ENCODE data around the gene BBS2.
"Not testable (repeated sequence)": the region's sequence is repeated elsewhere in the genome, so short reads cannot be mapped to it uniquely, and the experiment has no call there.

BBS2 gene

DNA sequence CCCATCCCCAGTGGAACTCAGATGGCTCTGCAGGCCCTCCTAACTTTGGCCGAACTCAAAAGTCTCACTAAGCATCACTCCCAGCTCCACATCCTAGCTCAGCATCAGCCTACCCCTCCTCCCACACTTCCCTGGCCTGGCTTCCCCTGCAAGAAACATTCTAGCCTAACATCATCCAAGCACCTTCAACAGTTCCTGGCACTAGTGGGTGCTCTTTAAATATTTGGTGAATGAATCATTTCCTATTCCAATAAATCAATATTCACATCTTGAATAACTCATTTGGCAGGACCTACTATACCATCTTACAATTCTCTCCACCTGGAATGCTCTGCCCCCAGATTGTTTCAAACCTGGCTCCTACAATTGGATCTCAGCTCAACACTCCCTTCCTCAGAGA lies 11.0 kb upstream of the BBS2 start:
- DNase-seq (ENCODE audit: low read depth in 2 of 2, low spot score in 1 of 2) = no peak

GRCh38 chr16:56525236-56525635 lies 5.4 kb upstream of the BBS2 start:
- no peak for DNase-seq (ENCODE audit: low read depth in 2 of 2, low spot score in 1 of 2)

- no peak for DNase-seq (ENCODE audit: low read depth in 2 of 2, low spot score in 1 of 2)
Observed at GRCh38 chr16:56520251-56520577, 390 bp upstream of the BBS2 start.

DNA sequence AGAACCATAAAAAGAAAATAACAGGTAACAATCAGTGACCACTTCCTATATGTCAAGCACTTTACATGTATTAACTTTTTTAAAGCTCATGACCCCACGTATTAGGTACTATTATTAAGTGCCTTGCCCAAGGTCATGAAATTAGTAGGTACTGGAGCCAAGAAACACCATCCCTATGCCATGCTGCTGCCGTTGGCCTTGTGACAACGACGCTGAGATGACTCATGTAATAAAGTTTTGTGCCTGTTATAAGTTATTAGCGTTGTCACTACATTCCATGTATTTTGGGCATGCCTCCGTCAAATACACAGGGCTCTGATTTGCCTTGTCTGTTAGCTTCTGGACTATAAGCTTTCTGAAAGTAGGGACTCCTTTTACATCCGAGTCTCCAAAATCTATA lies 1.4 kb downstream of the BBS2 start:
- no peak for DNase-seq (ENCODE audit: low read depth in 2 of 2, low spot score in 1 of 2)

DNA sequence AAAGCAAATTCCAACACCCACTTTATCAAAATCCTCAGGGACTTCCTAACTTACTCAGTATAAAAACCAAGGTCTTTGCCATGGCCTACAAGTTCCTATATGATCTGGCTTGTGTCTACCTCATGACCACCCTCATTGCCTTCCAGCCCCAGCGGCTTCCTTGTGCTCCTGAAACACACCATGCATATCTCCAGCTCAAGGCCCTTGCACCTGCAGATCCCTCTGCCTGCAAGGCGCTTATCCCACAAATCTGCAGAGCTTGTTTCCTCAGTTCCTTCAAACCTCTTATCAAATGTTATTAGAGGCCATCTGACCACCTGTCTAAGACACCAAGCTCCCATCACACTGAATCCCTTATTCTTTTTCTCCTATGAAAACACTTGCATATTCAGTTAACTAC lies 2.6 kb downstream of the BBS2 start:
- DNase-seq (ENCODE audit: low read depth in 2 of 2, low spot score in 1 of 2) = no peak

DNA sequence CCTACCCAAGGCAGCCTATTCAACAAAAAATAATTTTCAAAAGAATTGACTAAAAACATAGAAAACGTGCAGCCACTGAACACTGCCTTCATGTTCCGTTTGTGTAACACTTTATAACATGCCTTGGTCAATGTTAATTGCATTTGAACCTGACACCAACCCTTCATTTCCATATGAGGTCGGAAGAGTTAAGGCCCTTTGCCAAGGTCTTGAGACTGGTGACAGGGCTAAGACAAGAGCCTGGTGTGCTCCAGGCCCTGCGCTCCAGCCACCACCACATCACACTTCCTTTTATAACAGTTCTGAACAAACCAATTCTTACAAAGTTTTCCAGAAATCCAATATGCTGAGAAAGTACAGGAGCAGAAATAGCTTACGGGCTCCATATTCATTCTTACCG lies 4.2 kb downstream of the BBS2 start:
- DNase-seq (ENCODE audit: low read depth in 2 of 2, low spot score in 1 of 2) = no peak

- no peak for DNase-seq (ENCODE audit: low read depth in 2 of 2, low spot score in 1 of 2)
Observed at GRCh38 chr16:56514845-56515244, 5.0 kb downstream of the BBS2 start.

DNA sequence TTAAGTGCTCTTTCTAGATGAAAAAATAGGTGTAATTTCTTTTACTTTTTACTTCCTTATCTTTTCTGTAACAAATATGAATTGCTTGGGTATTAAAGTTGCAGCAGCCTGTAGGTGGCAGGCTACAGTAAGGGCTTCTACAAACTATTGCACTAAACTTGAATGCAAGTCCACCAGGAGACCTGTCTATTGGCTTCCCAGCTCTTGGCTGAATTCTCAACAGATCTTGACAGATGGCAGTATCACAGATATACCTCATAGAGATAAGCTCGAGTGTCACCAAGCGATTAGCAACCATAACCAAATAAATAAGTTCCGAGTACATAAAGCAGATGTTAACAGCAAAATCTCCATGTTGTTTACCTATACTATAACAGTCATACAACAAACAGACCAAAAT lies 5.9 kb downstream of the BBS2 start:
- DNase-seq (ENCODE audit: low read depth in 2 of 2, low spot score in 1 of 2) = no peak

- DNase-seq (ENCODE audit: low read depth in 2 of 2, low spot score in 1 of 2) = no peak
Observed at GRCh38 chr16:56513091-56513490, 6.7 kb downstream of the BBS2 start.

DNA sequence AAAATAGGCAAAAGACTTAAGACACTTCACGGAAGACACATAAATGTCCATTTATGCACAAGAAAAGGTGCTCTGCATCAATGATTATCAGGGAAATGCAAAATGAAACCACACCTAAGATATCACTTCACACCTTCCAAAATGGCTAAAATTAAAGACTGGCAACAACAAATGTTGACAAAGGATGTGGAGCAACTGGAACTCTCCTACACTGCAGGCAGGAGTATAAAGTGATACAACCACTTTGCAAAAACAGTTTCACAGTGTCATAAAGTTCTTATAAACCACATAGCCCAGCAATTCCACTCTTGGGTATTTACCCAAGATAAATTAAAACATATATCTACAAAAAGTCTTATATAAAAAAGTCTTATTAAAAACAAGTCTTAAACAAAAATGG lies 7.8 kb downstream of the BBS2 start:
- DNase-seq (ENCODE audit: low read depth in 2 of 2, low spot score in 1 of 2) = no peak

GRCh38 chr16:56510544-56510943 lies 9.3 kb downstream of the BBS2 start:
- no peak for DNase-seq (ENCODE audit: low read depth in 2 of 2, low spot score in 1 of 2)

DNA sequence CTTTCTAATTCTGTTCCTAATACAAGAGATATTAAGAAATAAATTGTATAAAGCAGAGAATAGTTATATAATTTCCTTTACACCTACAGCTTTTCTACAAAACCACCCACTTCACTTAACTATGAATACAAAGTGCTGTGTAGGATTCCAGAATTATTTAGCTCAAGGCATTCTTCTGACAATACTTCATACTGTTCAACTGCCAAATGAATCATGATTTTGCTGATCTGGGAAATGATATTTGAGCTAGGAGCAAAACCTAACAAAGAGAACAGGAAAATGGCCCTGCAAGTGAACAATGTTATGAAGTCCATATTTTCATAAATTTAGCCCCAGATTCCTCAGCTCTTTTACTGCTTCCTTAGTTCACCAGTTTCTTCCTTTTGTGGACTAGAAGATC lies 12.9 kb downstream of the BBS2 start:
- DNase-seq (ENCODE audit: low read depth in 2 of 2, low spot score in 1 of 2) = no peak

DNA sequence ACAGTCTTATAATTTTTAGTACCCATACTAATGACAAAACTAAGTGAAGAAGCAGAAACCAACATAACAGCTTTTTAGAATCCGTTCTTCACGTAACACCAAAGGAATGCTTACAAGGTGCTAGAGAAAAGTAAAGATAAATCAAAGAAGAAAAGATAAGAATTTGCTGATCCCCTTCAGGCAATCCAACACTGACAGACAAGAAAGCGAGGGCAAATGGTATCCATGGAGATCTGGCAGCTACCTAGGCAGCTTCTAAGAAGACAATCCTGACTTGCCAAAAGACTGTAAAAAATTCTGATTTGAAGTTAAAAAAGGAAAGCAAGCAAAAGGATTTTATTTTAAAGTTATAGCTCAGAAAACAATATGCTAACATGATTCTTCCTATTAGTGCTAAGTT lies 14.6 kb downstream of the BBS2 start:
- DNase-seq (ENCODE audit: low read depth in 2 of 2, low spot score in 1 of 2) = no peak

DNA sequence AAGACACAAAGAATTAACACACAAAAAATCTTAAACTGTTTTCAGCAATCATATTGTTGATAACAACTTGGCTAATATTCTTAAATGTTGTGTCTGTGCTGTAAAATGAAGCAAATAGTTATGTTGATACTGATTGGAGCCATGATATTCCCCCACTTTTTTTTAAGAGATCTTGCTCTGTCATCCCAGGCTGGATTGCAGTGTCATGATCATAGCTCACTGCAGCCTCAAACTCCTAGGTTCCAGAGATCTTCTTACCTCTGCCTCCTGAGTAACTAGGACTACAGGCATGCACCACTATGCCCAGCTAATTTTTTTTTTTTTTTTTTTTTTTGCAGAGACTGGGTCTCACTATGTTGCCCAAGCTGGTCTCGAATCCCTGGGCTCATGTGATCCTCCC lies 26.0 kb downstream of the BBS2 start:
- no peak for DNase-seq (ENCODE audit: low read depth in 2 of 2, low spot score in 1 of 2)

- no peak for DNase-seq (ENCODE audit: low read depth in 2 of 2, low spot score in 1 of 2)
Observed at GRCh38 chr16:56493126-56493525, 26.7 kb downstream of the BBS2 start.

- DNase-seq (ENCODE audit: low read depth in 2 of 2, low spot score in 1 of 2) = no peak
Observed at GRCh38 chr16:56491657-56492261, 28.1 kb downstream of the BBS2 start.

DNA sequence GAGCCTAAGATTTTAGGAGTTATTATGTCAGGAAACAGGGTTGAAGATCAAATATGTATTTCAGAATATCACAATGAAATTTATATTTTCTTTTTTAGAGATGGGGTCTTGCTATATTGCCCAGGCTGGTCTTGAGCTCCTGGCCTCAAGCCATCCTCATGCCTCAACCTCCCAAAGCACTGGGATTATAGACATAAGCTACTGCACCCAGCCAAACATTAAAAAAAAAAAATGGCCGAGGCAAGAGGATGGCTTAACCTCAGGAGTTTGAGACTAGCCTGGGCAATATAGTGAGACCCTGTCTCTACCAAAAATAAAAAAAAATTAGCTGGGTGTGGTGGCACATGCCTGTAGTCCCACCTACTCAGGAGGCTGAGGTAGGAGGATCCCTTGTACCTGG lies 31.0 kb downstream of the BBS2 start:
- not testable (repeated sequence) for DNase-seq (ENCODE audit: low read depth in 2 of 2, low spot score in 1 of 2)

DNA sequence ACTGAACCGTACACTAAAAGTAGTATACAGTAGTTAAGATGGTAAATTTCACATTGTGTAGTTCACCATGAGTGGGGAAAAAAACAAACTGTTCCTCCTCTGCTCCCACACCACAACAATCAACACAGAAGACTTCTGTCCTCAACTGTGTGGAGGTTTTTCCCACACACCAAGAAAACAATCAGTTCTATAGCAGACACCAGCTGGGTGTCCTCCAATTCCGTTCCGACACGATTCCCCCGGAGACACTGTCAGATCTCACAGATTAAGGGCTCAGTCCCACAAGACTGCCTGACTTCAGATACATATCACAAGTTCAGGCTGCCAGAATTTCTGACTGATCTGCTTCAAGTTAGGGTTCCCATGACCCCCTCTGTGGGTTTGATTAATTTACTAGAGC lies 31.8 kb downstream of the BBS2 start:
- no peak for DNase-seq (ENCODE audit: low read depth in 2 of 2, low spot score in 1 of 2)

DNA sequence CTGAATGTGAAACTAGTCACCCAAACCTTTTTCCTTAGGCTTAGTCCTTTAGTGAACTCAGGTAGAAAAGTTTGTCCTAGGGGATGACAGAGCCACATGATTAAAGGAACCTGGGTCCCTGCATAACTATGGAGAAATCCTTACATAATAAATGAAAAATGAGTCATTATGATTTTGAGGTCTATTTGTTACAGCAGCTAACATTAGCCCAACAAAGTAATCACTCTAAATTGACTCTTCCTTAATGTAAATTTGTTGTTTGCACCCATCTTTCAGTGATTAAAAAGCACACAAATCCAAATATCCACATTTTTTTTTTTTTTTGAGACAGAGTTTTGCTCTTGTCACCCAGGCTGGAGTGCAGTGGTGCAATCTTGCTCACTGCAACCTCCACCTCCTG lies 36.4 kb downstream of the BBS2 start:
- no peak for DNase-seq (ENCODE audit: low read depth in 2 of 2, low spot score in 1 of 2)

DNA sequence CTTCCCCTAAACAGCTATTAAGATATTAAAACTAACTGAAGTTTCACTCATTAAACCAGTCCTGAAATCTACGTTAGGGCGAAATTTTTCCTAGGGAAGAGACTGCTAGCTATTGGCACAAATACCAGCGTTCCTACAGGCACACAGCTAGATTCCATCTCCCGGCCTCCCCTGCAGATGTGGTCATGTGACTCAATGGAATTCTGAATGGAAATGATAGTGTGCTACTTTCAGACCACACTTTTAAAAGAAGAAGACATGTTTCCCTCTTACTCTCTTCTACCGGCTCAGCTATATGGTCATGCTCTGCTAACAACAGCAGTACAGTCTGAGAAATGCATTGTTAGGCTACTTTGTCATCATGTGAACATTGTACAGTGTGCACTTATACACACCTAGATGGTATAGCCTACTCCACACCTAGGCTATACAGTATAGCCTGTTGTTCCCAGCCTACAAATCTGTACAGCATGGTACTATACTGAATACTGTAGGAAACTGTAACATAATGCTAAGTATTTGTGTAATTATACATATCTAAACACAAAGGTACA lies 37.1 kb downstream of the BBS2 start:
- DNase-seq (ENCODE audit: low read depth in 2 of 2, low spot score in 1 of 2) = no peak

DNA sequence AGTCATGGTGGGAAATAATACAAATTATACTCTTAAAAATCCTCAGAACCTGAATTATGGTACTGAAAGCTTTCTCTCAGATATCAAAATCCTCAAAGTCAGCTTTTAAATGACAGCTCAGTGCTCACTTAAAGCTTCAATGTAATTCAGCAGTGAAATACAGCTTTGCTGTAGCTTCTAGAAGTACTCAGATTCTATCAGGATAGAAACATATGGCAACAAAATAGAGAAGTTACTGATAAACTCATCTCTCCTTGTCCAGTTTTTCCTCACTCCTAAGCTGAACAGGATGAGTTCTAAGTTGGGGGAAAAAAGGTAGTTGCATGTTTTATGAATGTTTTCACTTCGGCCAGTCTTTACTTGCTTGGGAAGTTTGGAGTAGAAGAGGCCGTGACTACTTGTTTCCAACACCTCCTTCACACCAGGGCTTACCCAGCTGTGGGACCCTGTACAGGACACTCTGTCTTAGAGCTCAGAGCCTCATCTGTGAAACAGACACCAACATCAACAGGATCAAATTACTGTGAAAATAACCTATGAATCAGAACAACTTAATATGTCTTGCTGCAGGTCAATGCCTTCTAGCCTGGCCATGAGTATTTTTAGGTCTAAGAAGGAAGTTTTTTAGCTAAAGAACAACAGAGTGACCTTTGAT lies 38.2 kb downstream of the BBS2 start:
- DNase-seq (ENCODE audit: low read depth in 2 of 2, low spot score in 1 of 2) = no peak

- DNase-seq (ENCODE audit: low read depth in 2 of 2, low spot score in 1 of 2) = no peak
Observed at GRCh38 chr16:56480776-56481467, 38.9 kb downstream of the BBS2 start.

DNA sequence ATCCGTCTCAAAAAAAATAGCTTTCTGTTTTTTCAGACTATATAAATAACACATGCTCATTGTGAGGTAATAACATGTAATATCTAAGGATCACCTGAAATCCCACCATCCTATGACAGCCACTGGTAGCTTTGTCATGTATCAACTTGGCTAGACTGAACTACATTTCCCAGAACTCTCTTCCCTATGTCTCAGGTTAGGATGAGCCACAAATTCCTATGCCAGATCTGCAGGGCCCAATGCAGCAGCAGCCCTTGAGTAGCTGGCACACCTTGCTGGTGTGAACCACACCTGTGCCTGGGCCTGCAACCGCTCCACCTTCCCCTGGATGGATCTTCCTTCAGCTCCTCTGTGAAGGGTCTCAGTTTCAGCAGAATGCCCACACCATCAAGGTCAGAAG lies 40.4 kb downstream of the BBS2 start:
- DNase-seq (ENCODE audit: low read depth in 2 of 2, low spot score in 1 of 2) = no peak
